ENCODE measurements around the gene LSM14A. TPM values are rescaled to one million over a fixed set of nuclear protein-coding genes. Genes with fewer than 3 reads are reported as not detected.
A peak's percentile ranks its signal among the peaks of the same experiment; 100 is the strongest.
"Not testable (repeated sequence)": the region's sequence is repeated elsewhere in the genome, so short reads cannot be mapped to it uniquely, and the experiment has no call there.

LSM14A gene
- total and polyA plus RNA-seq, 3 experiments from 2014 or later, result 111 to 167 (median 129) TPM

- Mint-ChIP-seq H3K27me3 (no peaks in the 10 kb centered on the region), H3K36me3 (peaks cover 0 to 59% (median 8%) of the 10 kb centered on the region in 3 donors), H3K9me3 (no peaks in the 10 kb centered on the region), H3K4me1 (peaks cover 3 to 11% (median 3%) of the 10 kb centered on the region in 3 donors), H3K4me3 (no peak overlapping the region), H3K27ac (peak overlapping the region in 2 of 8 donors; percentile 47 to 87)
- ChIA-PET POLR2A (no interaction called here), CTCF (interaction anchor here (1.2 to 1.3 kb wide), 2 partner anchors 25 to 145 kb away, joined by 3 to 5 read pairs; no protein-coding TSS in a partner anchor)
- Histone ChIP-seq H3K27ac (ENCODE audit: low read depth, low read length) (no peak overlapping the region), H3K27me3 (ENCODE audit: insufficient read depth, low read length, poor library complexity, severe bottlenecking) (no peaks in the 10 kb centered on the region), H3K4me1 (ENCODE audit: insufficient read depth, low read length) (no peaks in the 10 kb centered on the region), H3K9me3 (ENCODE audit: low read length) (no peaks in the 10 kb centered on the region), H3K4me3 (ENCODE audit: low read length) (no peak overlapping the region), H3K36me3 (ENCODE audit: insufficient read depth, low read length) (peaks cover 19% of the 10 kb centered on the region)
- DNase-seq, result no peak
Observed at GRCh38 chr19:34201133-34201532, 28.8 kb downstream of the LSM14A start.

DNA sequence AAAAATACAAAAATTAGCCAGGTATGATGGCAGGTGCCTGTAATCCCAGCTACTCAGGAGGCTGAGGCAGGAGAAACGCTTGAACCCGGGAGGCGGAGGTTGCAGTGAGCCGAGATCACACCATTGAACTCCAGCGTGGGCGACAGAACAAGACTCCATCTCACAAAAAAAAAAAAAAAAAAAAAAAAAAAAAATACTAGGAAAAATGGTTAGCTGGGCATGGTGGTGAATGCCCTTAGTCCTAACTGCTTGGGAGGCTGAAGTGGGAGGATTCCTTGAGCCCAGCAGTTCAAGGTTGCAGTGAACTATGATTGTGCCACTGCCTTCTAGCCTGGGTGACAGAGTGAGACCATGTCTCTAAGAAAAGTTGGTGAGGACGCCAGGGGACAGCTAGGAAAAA is 33.0 kb downstream of the LSM14A start:
- H3K9me3 ChIP-seq (ENCODE audit: low read length); CTCF ChIA-PET; H3K36me3 ChIP-seq (ENCODE audit: insufficient read depth, low read length); H3K27me3 ChIP-seq (ENCODE audit: insufficient read depth, low read length, poor library complexity, severe bottlenecking); H3K27ac ChIP-seq (ENCODE audit: low read depth, low read length); POLR2A ChIA-PET; H3K4me3 Mint-ChIP-seq; H3K4me3 ChIP-seq (ENCODE audit: low read length); H3K4me1 ChIP-seq (ENCODE audit: insufficient read depth, low read length); H3K27me3 Mint-ChIP-seq; DNase-seq; H3K9me3 Mint-ChIP-seq: not testable (repeated sequence)
- H3K36me3 Mint-ChIP-seq, result peaks cover 0 to 62% (median 6%) of the 10 kb centered on the region in 3 donors
- H3K27ac Mint-ChIP-seq, result peak overlapping the region in 1 of 8 donors; percentile 79
- H3K4me1 Mint-ChIP-seq, result peaks cover 8 to 20% (median 13%) of the 10 kb centered on the region in 3 donors

- no peak overlapping the region for H3K4me3 Mint-ChIP-seq
- Histone ChIP-seq H3K36me3 (ENCODE audit: insufficient read depth, low read length) (peaks cover 9% of the 10 kb centered on the region), H3K4me3 (ENCODE audit: low read length) (no peak overlapping the region), H3K9me3 (ENCODE audit: low read length) (no peaks in the 10 kb centered on the region), H3K4me1 (ENCODE audit: insufficient read depth, low read length) (no peaks in the 10 kb centered on the region), H3K27ac (ENCODE audit: low read depth, low read length) (no peak overlapping the region), H3K27me3 (ENCODE audit: insufficient read depth, low read length, poor library complexity, severe bottlenecking) (no peaks in the 10 kb centered on the region)
- CTCF ChIA-PET, result no interaction called here
- no peak for DNase-seq
- no peaks in the 10 kb centered on the region for H3K9me3 Mint-ChIP-seq
- H3K27ac Mint-ChIP-seq, result peak overlapping the region in 1 of 8 donors; percentile 75
- no peaks in the 10 kb centered on the region for H3K27me3 Mint-ChIP-seq
- H3K36me3 Mint-ChIP-seq, result peaks cover 0 to 66% (median 2%) of the 10 kb centered on the region in 3 donors
- POLR2A ChIA-PET, result no interaction called here
- peaks cover 7 to 17% (median 14%) of the 10 kb centered on the region in 3 donors for H3K4me1 Mint-ChIP-seq
Observed at GRCh38 chr19:34208291-34208884, 36.1 kb downstream of the LSM14A start.

DNA sequence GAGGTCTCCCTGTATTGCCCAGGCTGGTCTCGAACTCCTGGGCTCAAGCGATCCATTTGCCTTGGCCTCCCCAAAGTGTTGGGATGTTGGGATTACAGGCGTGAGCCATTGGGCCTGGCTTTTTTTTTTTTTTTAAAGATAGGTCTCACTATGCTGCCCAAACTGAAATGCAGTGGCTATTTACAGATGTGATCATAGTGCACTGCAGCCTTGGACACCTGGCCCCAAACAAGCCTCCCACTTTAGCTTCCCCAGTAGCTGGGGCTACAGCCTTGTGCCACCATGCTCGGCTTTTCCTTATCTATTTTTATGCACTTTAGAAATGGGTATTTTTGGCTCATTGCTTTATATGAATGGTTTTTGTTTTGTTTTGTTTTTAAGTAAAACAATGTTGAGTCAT is 37.4 kb downstream of the LSM14A start:
- Mint-ChIP-seq H3K36me3 (peaks cover 0 to 70% (median 2%) of the 10 kb centered on the region in 3 donors), H3K27me3 (no peaks in the 10 kb centered on the region), H3K4me3 (no peak overlapping the region), H3K4me1 (peaks cover 8 to 22% (median 12%) of the 10 kb centered on the region in 3 donors), H3K27ac (peak overlapping the region in 1 of 8 donors; percentile 96), H3K9me3 (no peaks in the 10 kb centered on the region)
- Histone ChIP-seq H3K27ac (ENCODE audit: low read depth, low read length) (no peak overlapping the region), H3K36me3 (ENCODE audit: insufficient read depth, low read length) (peaks cover 9% of the 10 kb centered on the region), H3K4me3 (ENCODE audit: low read length) (no peak overlapping the region), H3K27me3 (ENCODE audit: insufficient read depth, low read length, poor library complexity, severe bottlenecking) (no peaks in the 10 kb centered on the region), H3K9me3 (ENCODE audit: low read length) (no peaks in the 10 kb centered on the region), H3K4me1 (ENCODE audit: insufficient read depth, low read length) (no peaks in the 10 kb centered on the region)
- ChIA-PET CTCF (interaction anchor here (0.7 kb wide), 1 partner anchor 10 kb away, joined by 3 read pairs; no protein-coding TSS in a partner anchor), POLR2A (no interaction called here)
- DNase-seq, result no peak

GRCh38 chr19:34213283-34213682 is 41.0 kb downstream of the LSM14A start:
- Mint-ChIP-seq H3K36me3 (peaks cover 0 to 67% (median 5%) of the 10 kb centered on the region in 3 donors), H3K27ac (peak overlapping the region in 1 of 8 donors; percentile 73), H3K4me3 (no peak overlapping the region), H3K9me3 (no peaks in the 10 kb centered on the region), H3K27me3 (no peaks in the 10 kb centered on the region), H3K4me1 (peaks cover 16 to 40% (median 33%) of the 10 kb centered on the region in 3 donors)
- CTCF ChIA-PET, result no interaction called here
- Histone ChIP-seq H3K27ac (ENCODE audit: low read depth, low read length) (no peak overlapping the region), H3K4me3 (ENCODE audit: low read length) (no peak overlapping the region), H3K36me3 (ENCODE audit: insufficient read depth, low read length) (peaks cover 9% of the 10 kb centered on the region), H3K27me3 (ENCODE audit: insufficient read depth, low read length, poor library complexity, severe bottlenecking) (no peaks in the 10 kb centered on the region), H3K4me1 (ENCODE audit: insufficient read depth, low read length) (peaks cover 11% of the 10 kb centered on the region), H3K9me3 (ENCODE audit: low read length) (no peaks in the 10 kb centered on the region)
- POLR2A ChIA-PET, result no interaction called here
- DNase-seq, result no peak

GRCh38 chr19:34214040-34214439 is 41.7 kb downstream of the LSM14A start:
- no peaks in the 10 kb centered on the region for H3K27me3 Mint-ChIP-seq
- H3K4me1 Mint-ChIP-seq, result peaks cover 19 to 45% (median 37%) of the 10 kb centered on the region in 3 donors
- H3K9me3 ChIP-seq (ENCODE audit: low read length), result no peaks in the 10 kb centered on the region
- no peaks in the 10 kb centered on the region for H3K9me3 Mint-ChIP-seq
- no peak overlapping the region for H3K27ac ChIP-seq (ENCODE audit: low read depth, low read length)
- no peaks in the 10 kb centered on the region for H3K27me3 ChIP-seq (ENCODE audit: insufficient read depth, low read length, poor library complexity, severe bottlenecking)
- no peak overlapping the region for H3K4me3 Mint-ChIP-seq
- peaks cover 18% of the 10 kb centered on the region for H3K4me1 ChIP-seq (ENCODE audit: insufficient read depth, low read length)
- peak overlapping the region in 1 of 8 donors; percentile 73 for H3K27ac Mint-ChIP-seq
- H3K36me3 ChIP-seq (ENCODE audit: insufficient read depth, low read length), result peaks cover 6% of the 10 kb centered on the region
- H3K4me3 ChIP-seq (ENCODE audit: low read length), result no peak overlapping the region
- no peak for DNase-seq
- peaks cover 0 to 66% (median 5%) of the 10 kb centered on the region in 3 donors for H3K36me3 Mint-ChIP-seq
- ChIA-PET POLR2A (no interaction called here), CTCF (no interaction called here)

GRCh38 chr19:34215006-34215665 is 42.8 kb downstream of the LSM14A start:
- H3K4me3 ChIP-seq (ENCODE audit: low read length), result no peak overlapping the region
- peaks cover 15% of the 10 kb centered on the region for H3K36me3 ChIP-seq (ENCODE audit: insufficient read depth, low read length)
- DNase-seq, result no peak
- peaks cover 18% of the 10 kb centered on the region for H3K4me1 ChIP-seq (ENCODE audit: insufficient read depth, low read length)
- no peaks in the 10 kb centered on the region for H3K9me3 Mint-ChIP-seq
- H3K4me3 Mint-ChIP-seq, result no peak overlapping the region
- no peaks in the 10 kb centered on the region for H3K9me3 ChIP-seq (ENCODE audit: low read length)
- no peaks in the 10 kb centered on the region for H3K27me3 Mint-ChIP-seq
- POLR2A ChIA-PET, result no interaction called here
- H3K4me1 Mint-ChIP-seq, result peaks cover 24 to 54% (median 45%) of the 10 kb centered on the region in 3 donors
- H3K27ac ChIP-seq (ENCODE audit: low read depth, low read length), result no peak overlapping the region
- peak overlapping the region in 5 of 8 donors; percentile 35 to 47 (median 36) for H3K27ac Mint-ChIP-seq
- CTCF ChIA-PET, result no interaction called here
- H3K36me3 Mint-ChIP-seq, result peaks cover 0 to 65% (median 7%) of the 10 kb centered on the region in 3 donors
- H3K27me3 ChIP-seq (ENCODE audit: insufficient read depth, low read length, poor library complexity, severe bottlenecking), result no peaks in the 10 kb centered on the region

DNA sequence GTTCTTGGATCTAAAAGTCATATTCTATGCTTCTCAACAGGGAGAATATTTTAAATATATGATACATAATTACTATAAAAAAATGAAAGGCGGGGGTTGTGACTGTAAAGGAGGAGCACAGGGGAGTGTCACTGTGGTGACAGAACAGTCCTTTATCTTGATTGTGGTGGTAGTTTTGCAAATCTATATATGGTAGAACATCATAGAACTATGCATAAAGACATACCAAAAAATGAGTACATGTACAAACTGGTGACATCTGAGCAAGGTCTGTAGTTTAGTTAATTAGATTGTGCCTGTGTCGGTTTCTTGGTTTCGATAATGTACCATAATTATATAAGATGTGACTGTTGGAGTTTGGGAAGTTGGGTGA is 43.3 kb downstream of the LSM14A start:
- H3K27ac Mint-ChIP-seq, result peak overlapping the region in 1 of 8 donors; percentile 37

More for the DNA sequence above, 43.3 kb downstream of the LSM14A start:
- Histone ChIP-seq H3K9me3 (ENCODE audit: low read length) (no peaks in the 10 kb centered on the region), H3K27ac (ENCODE audit: low read depth, low read length) (no peak overlapping the region), H3K27me3 (ENCODE audit: insufficient read depth, low read length, poor library complexity, severe bottlenecking) (no peaks in the 10 kb centered on the region), H3K4me3 (ENCODE audit: low read length) (no peak overlapping the region), H3K36me3 (ENCODE audit: insufficient read depth, low read length) (peaks cover 20% of the 10 kb centered on the region), H3K4me1 (ENCODE audit: insufficient read depth, low read length) (peaks cover 22% of the 10 kb centered on the region)
- peaks cover 28 to 59% (median 50%) of the 10 kb centered on the region in 3 donors for H3K4me1 Mint-ChIP-seq
- ChIA-PET CTCF (no interaction called here), POLR2A (no interaction called here)
- DNase-seq, result no peak
- no peak overlapping the region for H3K4me3 Mint-ChIP-seq
- no peaks in the 10 kb centered on the region for H3K27me3 Mint-ChIP-seq
- H3K36me3 Mint-ChIP-seq, result peaks cover 2 to 65% (median 11%) of the 10 kb centered on the region in 3 donors
- H3K9me3 Mint-ChIP-seq, result no peaks in the 10 kb centered on the region
